Frontal cortex (tissue), 4 donors: ENCODE measurements around the gene AOPEP. TPM values are rescaled to one million over a fixed set of nuclear protein-coding genes. Genes with fewer than 3 reads are reported as not detected.
A peak's percentile ranks its signal among the peaks of the same experiment; 100 is the strongest.
"Not testable (repeated sequence)": the region's sequence is repeated elsewhere in the genome, so short reads cannot be mapped to it uniquely, and the experiment has no call there.

Experiments used
- DNase-seq, 2 donors: peaks; one replicate each; pipeline ENCODE4 v3.0.0; 2012; ENCODE audit warnings: low spot score in 2 of 2
- FAIRE-seq: peaks from 2 replicates; lab custom pipeline; 2012; peaks lifted over from hg19 to GRCh38; lab: Jason Lieb, UNC
- total RNA-seq: library from RNA; depleted of rRNA; stranded (reverse); fragments of >200 nt; gene quantifications from one replicate; pipeline ENCODE4 v1.2.3, GENCODE V29; 2014
- donor health status: control.
- donor health status: control.
- donor health status: control.

The AOPEP gene
- total RNA-seq, 1 donor from 2014 or later = 23.2 TPM

- FAIRE-seq (no peak), DNase-seq (no peak)
Observed at GRCh38 chr9:94860678-94861588, 134.4 kb downstream of the AOPEP start.

GRCh38 chr9:94861589-94862272, 135.2 kb downstream of the AOPEP start:
- FAIRE-seq (no peak), DNase-seq (no peak)

- no peak for FAIRE-seq
- DNase-seq = no peak
Observed at GRCh38 chr9:94864196-94864595, 137.7 kb downstream of the AOPEP start.

GRCh38 chr9:94864862-94865509, 138.5 kb downstream of the AOPEP start:
- DNase-seq = no peak
- no peak for FAIRE-seq

GRCh38 chr9:94865582-94866452, 139.3 kb downstream of the AOPEP start:
- FAIRE-seq = no peak
- no peak for DNase-seq

- no peak for DNase-seq
- no peak for FAIRE-seq
Observed at GRCh38 chr9:94866770-94867169, 140.3 kb downstream of the AOPEP start.

- DNase-seq (peak in 1 of 2 donors; percentile 21), FAIRE-seq (no peak)
Observed at GRCh38 chr9:94867281-94867841, 140.9 kb downstream of the AOPEP start.

- DNase-seq (no peak), FAIRE-seq (no peak)
Observed at GRCh38 chr9:94867842-94868312, 141.4 kb downstream of the AOPEP start.

GRCh38 chr9:94868464-94868863, 142.0 kb downstream of the AOPEP start:
- DNase-seq (no peak), FAIRE-seq (no peak)

GRCh38 chr9:94869415-94869843, 142.9 kb downstream of the AOPEP start:
- no peak for FAIRE-seq
- no peak for DNase-seq

GRCh38 chr9:94870465-94870792, 143.9 kb downstream of the AOPEP start:
- no peak for DNase-seq
- no peak for FAIRE-seq

- DNase-seq (no peak), FAIRE-seq (no peak)
Observed at GRCh38 chr9:94870793-94871558, 144.5 kb downstream of the AOPEP start.

GRCh38 chr9:94872083-94872833, 145.8 kb downstream of the AOPEP start:
- FAIRE-seq = no peak
- DNase-seq = no peak

- FAIRE-seq = no peak
- DNase-seq = no peak
Observed at GRCh38 chr9:94872891-94873511, 146.5 kb downstream of the AOPEP start.

GRCh38 chr9:94874316-94874715, 147.8 kb downstream of the AOPEP start:
- FAIRE-seq = no peak
- no peak for DNase-seq

- no peak for DNase-seq
- FAIRE-seq = no peak
Observed at GRCh38 chr9:94875300-94876020, 149.0 kb downstream of the AOPEP start.

GRCh38 chr9:94878804-94879203, 152.3 kb downstream of the AOPEP start:
- DNase-seq, FAIRE-seq: not testable (repeated sequence)
